ENCODE data around the gene SDHA.

- TF ChIP-seq, protein P1, sequence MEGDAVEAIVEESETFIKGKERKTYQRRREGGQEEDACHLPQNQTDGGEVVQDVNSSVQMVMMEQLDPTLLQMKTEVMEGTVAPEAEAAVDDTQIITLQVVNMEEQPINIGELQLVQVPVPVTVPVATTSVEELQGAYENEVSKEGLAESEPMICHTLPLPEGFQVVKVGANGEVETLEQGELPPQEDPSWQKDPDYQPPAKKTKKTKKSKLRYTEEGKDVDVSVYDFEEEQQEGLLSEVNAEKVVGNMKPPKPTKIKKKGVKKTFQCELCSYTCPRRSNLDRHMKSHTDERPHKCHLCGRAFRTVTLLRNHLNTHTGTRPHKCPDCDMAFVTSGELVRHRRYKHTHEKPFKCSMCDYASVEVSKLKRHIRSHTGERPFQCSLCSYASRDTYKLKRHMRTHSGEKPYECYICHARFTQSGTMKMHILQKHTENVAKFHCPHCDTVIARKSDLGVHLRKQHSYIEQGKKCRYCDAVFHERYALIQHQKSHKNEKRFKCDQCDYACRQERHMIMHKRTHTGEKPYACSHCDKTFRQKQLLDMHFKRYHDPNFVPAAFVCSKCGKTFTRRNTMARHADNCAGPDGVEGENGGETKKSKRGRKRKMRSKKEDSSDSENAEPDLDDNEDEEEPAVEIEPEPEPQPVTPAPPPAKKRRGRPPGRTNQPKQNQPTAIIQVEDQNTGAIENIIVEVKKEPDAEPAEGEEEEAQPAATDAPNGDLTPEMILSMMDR (optimal IDR thresholded peaks at IDR 0.05 in 1 of 3, IDR thresholded peaks at IDR 0.05 in 1 of 3, conservative IDR thresholded peaks at IDR 0.05 in 1 of 3; ENCODE audit: extremely low read depth in 1 of 3, insufficient read depth in 2 of 3, low read length in 3 of 3), result no peak
- TF ChIP-seq EZH2 (IDR thresholded peaks at IDR 0.05; ENCODE audit: low read length), result no peak
Observed at GRCh38 chr5:186091-187041, 31.8 kb upstream of the SDHA start.
